CD14-positive monocyte (primary cell): ENCODE results near the gene TMCC1. TPM values are rescaled to one million over a fixed set of nuclear protein-coding genes. Genes with fewer than 3 reads are reported as not detected.

Source experiments
- DNase-seq, 3 donors: peaks; one replicate each; pipeline ENCODE4 v3.0.0-alpha.2; 2011 to 2022
- H2AFZ ChIP-seq: 2 replicates; pipeline ENCODE4 v1.6.0; 2012; ENCODE audit warnings: mild to moderate bottlenecking, low read depth, low read length, inconsistent platforms; ENCODE audit not compliant: insufficient read depth, poor library complexity, severe bottlenecking
- H3K27ac ChIP-seq, 2 donors: 1 replicate in 1 of 2; 2 replicates in 1 of 2; pipeline ENCODE4 v1.5.1; 2012 to 2013; ENCODE audit warnings: low read length in 2 of 2, control low read depth in 1 of 2, inconsistent platforms in 1 of 2, low read depth in 1 of 2, mild to moderate bottlenecking in 1 of 2
- H3K27me3 ChIP-seq, 2 donors: one replicate each; pipeline versions ENCODE4 v1.6.0 to v1.6.1; 2011 to 2013; ENCODE audit warnings: low read length in 2 of 2; ENCODE audit not compliant: control insufficient read depth in 2 of 2, insufficient read depth in 2 of 2
- H3K36me3 ChIP-seq, 2 donors: replicated peaks in 1 of 2; 1 replicate in 1 of 2; 2 replicates in 1 of 2; pipeline versions ENCODE4 v1.5.1 to v1.6.1; 2012 to 2013; ENCODE audit warnings: low read length in 2 of 2, control low read depth in 1 of 2, inconsistent platforms in 1 of 2, mild to moderate bottlenecking in 1 of 2; ENCODE audit not compliant: insufficient read depth in 2 of 2, control insufficient read depth in 1 of 2
- H3K4me1 ChIP-seq, 2 donors: 1 replicate in 1 of 2; 2 replicates in 1 of 2; pipeline versions ENCODE4 v1.5.1 to v1.6.1; 2012 to 2013; ENCODE audit warnings: low read length in 2 of 2, control low read depth in 1 of 2, inconsistent platforms in 1 of 2, mild to moderate bottlenecking in 1 of 2, moderate library complexity in 1 of 2; ENCODE audit not compliant: insufficient read depth in 2 of 2, control insufficient read depth in 1 of 2
- H3K4me2 ChIP-seq: replicated peaks from 2 replicates; pipeline ENCODE3; 2012; ENCODE audit warnings: low read length, moderate library complexity, mild to moderate bottlenecking; ENCODE audit not compliant: poor library complexity, severe bottlenecking; ENCODE audit errors: extremely low read depth
- H3K4me3 ChIP-seq, 3 experiments: fragments of 200-600 bp in 1 of 3; sonication (generic) in 1 of 3; replicated peaks in 1 of 3; 1 replicate in 2 of 3; 2 replicates in 1 of 3; pipeline ENCODE4 v1.5.1; 2011 to 2013; ENCODE audit warnings: low read length in 3 of 3, mild to moderate bottlenecking in 3 of 3, control low read depth in 2 of 3, low read depth in 2 of 3, inconsistent platforms in 1 of 3, moderate library complexity in 1 of 3
- H3K79me2 ChIP-seq: 2 replicates; pipeline ENCODE4 v1.6.0; 2012; ENCODE audit warnings: mild to moderate bottlenecking, control low read depth, inconsistent platforms, low read length, moderate library complexity; ENCODE audit not compliant: insufficient read depth
- H3K9ac ChIP-seq: 2 replicates; pipeline ENCODE4 v1.6.0; 2017; ENCODE audit warnings: low read length, mild to moderate bottlenecking; ENCODE audit not compliant: insufficient read depth, poor library complexity, severe bottlenecking
- H3K9me3 ChIP-seq, 2 donors: replicated peaks in 1 of 2; 1 replicate in 1 of 2; 2 replicates in 1 of 2; pipeline versions ENCODE4 v1.5.1 to v1.6.1; 2012 to 2013; ENCODE audit warnings: low read length in 2 of 2, control low read depth in 1 of 2; ENCODE audit not compliant: control insufficient read depth in 1 of 2, insufficient read depth in 1 of 2
- H4K20me1 ChIP-seq: 2 replicates; pipeline ENCODE4 v1.6.0; 2012; ENCODE audit warnings: mild to moderate bottlenecking, low read length, control low read depth, moderate library complexity; ENCODE audit not compliant: insufficient read depth
- H3K27ac Mint-ChIP-seq, 7 donors: one replicate each; pipeline ENCODE4 v1.8.0; 2020; ENCODE audit warnings: mild to moderate bottlenecking in 7 of 7, mixed read lengths in 7 of 7, moderate library complexity in 6 of 7, inconsistent platforms in 2 of 7
- H3K27me3 Mint-ChIP-seq, 3 donors: one replicate each; pipeline ENCODE4 v1.8.0; 2021 to 2022; ENCODE audit warnings: low read depth in 3 of 3, mild to moderate bottlenecking in 3 of 3, mixed read lengths in 3 of 3, moderate library complexity in 3 of 3, inconsistent platforms in 1 of 3
- H3K36me3 Mint-ChIP-seq, 2 donors: one replicate each; pipeline ENCODE4 v1.8.0; 2020; ENCODE audit warnings: mixed read lengths in 2 of 2, inconsistent platforms in 1 of 2, mild to moderate bottlenecking in 1 of 2
- H3K4me1 Mint-ChIP-seq: one replicate; pipeline ENCODE4 v1.8.0; 2020; ENCODE audit warnings: mild to moderate bottlenecking, mixed read lengths
- H3K4me3 Mint-ChIP-seq, 2 donors: one replicate each; pipeline ENCODE4 v1.8.0; 2020; ENCODE audit warnings: mild to moderate bottlenecking in 2 of 2, mixed read lengths in 2 of 2, moderate library complexity in 1 of 2
- H3K9me3 Mint-ChIP-seq, 7 donors: one replicate each; pipeline ENCODE4 v1.8.0; 2020 to 2022; ENCODE audit warnings: mixed read lengths in 7 of 7, mild to moderate bottlenecking in 6 of 7, moderate library complexity in 6 of 7, inconsistent platforms in 2 of 7
- WGBS: methylation state at CpG from one replicate; pipeline ENCODE4 v1.1.5; 2013; ENCODE audit warnings: missing lambda C conversion rate; ENCODE audit not compliant: insufficient coverage; 5-methylcytosine and 5-hydroxymethylcytosine counted together
- intact Hi-C, 2 donors: fragments of 100-400 bp; cut with micrococcal nuclease; formaldehyde crosslinking; loops; one replicate each; pipeline versions ENCODE4 v1.15.0 to v1.15.1; 2023
- polyA plus RNA-seq, 3 donors: library from polyadenylated mRNA; depleted of rRNA in 1 of 3; unstranded in 2 of 3; stranded (reverse) in 1 of 3; fragments of 300-500 nt in 2 of 3; fragments of >200 nt in 1 of 3; fragmentation: Illumina TruSeq in 2 of 3; gene quantifications; 1 replicate in 2 of 3; 2 replicates in 1 of 3; pipeline ENCODE4 v1.2.3, GENCODE V29; 2012 to 2021
- TF ChIP-seq, protein P1 (sequence below): fragments of 200-600 bp; IDR thresholded peaks from one replicate; pipeline ENCODE4 v1.8.0; 2022; ENCODE audit warnings: antibody characterized with exemption, mild to moderate bottlenecking

The TMCC1 gene
- polyA plus RNA-seq, 3 donors = 5.0 to 10.2 (median 5.0) TPM

DNA sequence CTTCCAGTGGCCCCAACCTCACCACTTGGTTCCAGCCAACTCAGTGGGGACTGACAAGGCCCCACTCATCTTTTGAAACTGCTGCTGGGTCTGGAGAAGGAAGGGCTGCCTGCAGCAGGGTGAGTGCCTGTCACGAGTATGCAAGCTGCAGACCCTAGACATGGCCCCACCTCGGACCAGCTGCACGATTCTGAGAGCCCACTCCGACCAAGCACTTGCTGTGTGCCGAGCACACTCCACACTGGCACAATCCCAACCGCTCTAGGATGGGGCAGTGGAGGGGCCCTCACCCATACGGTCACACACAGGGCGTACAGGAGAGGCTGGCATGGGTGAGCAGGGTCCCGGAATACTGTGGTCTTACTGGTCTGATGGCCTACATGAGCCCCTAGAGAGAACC is 279.1 kb downstream of the TMCC1 start:
- Mint-ChIP-seq H3K9me3 (no peaks in the 10 kb centered on the region), H3K36me3 (peaks cover 0 to 3% of the 10 kb centered on the region in 2 donors), H3K4me1 (peaks cover 66% of the 10 kb centered on the region), H3K27ac (peak overlapping the region in 5 of 7 donors; percentile 25 to 93 (median 92)), H3K27me3 (peaks cover 0 to 1% (median 0%) of the 10 kb centered on the region in 3 donors), H3K4me3 (no peak overlapping the region)
- no peak overlapping the region for H3K9ac ChIP-seq
- no peaks in the 10 kb centered on the region for H3K36me3 ChIP-seq
- peak overlapping the region; percentile 19 to 89 for H3K27ac ChIP-seq
- DNase-seq = no peak
- H3K79me2 ChIP-seq = no peaks in the 10 kb centered on the region
- no peak overlapping the region for H3K4me2 ChIP-seq
- TF ChIP-seq, protein P1, sequence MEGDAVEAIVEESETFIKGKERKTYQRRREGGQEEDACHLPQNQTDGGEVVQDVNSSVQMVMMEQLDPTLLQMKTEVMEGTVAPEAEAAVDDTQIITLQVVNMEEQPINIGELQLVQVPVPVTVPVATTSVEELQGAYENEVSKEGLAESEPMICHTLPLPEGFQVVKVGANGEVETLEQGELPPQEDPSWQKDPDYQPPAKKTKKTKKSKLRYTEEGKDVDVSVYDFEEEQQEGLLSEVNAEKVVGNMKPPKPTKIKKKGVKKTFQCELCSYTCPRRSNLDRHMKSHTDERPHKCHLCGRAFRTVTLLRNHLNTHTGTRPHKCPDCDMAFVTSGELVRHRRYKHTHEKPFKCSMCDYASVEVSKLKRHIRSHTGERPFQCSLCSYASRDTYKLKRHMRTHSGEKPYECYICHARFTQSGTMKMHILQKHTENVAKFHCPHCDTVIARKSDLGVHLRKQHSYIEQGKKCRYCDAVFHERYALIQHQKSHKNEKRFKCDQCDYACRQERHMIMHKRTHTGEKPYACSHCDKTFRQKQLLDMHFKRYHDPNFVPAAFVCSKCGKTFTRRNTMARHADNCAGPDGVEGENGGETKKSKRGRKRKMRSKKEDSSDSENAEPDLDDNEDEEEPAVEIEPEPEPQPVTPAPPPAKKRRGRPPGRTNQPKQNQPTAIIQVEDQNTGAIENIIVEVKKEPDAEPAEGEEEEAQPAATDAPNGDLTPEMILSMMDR = no peak
- no peaks in the 10 kb centered on the region for H4K20me1 ChIP-seq
- peaks cover 69 to 78% of the 10 kb centered on the region in 2 donors for H3K4me1 ChIP-seq
- no peak overlapping the region for H2AFZ ChIP-seq
- H3K4me3 ChIP-seq = peak overlapping the region in 1 of 3 experiments; percentile 23
- intact Hi-C loops = no loop called here
- no peaks in the 10 kb centered on the region for H3K9me3 ChIP-seq
- 96% methylated on average over 8 of the region's 9 CpGs for WGBS
- H3K27me3 ChIP-seq = peaks cover 0 to 3% of the 10 kb centered on the region in 2 donors

DNA sequence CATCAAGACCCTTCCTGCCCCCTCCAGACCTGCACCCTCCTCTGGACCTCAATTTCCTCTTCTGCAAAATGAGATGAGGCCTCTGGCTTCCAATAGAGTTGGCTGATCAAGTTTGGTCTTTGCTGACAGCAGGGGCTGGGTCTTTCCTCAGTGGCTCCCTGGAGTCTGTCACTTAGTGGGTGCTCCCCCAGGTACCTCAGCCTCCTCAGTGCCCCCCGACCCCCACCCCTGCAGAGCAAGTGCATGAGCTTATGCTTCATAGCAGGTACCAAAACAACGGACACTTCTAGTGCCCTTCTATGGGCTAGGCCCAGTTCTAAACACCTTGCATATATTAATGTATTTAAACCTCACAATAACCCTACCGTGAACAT is 280.2 kb downstream of the TMCC1 start:
- H3K9ac ChIP-seq = no peak overlapping the region
- H3K27me3 Mint-ChIP-seq = peaks cover 2 to 10% (median 5%) of the 10 kb centered on the region in 3 donors
- H3K27ac Mint-ChIP-seq = peak overlapping the region in 1 of 7 donors; percentile 74

More for the DNA sequence above, 280.2 kb downstream of the TMCC1 start:
- no peaks in the 10 kb centered on the region for H3K79me2 ChIP-seq
- H3K4me2 ChIP-seq = no peak overlapping the region
- WGBS = no CpG with 5 or more reads among the region's 3 CpGs
- peaks cover 61% of the 10 kb centered on the region for H3K4me1 Mint-ChIP-seq
- DNase-seq = no peak
- no peaks in the 10 kb centered on the region for H3K9me3 Mint-ChIP-seq
- intact Hi-C loops = no loop called here
- H3K36me3 Mint-ChIP-seq = peaks cover 0 to 3% of the 10 kb centered on the region in 2 donors
- H3K27me3 ChIP-seq = peaks cover 0 to 3% of the 10 kb centered on the region in 2 donors
- no peak overlapping the region for H3K4me3 ChIP-seq
- TF ChIP-seq, protein P1 = no peak
- no peak overlapping the region for H2AFZ ChIP-seq
- H3K4me1 ChIP-seq = peaks cover 64 to 74% of the 10 kb centered on the region in 2 donors
- no peaks in the 10 kb centered on the region for H3K9me3 ChIP-seq
- H3K4me3 Mint-ChIP-seq = peak overlapping the region in 1 of 2 donors; percentile 46
- H4K20me1 ChIP-seq = no peaks in the 10 kb centered on the region
- no peak overlapping the region for H3K27ac ChIP-seq
- H3K36me3 ChIP-seq = no peaks in the 10 kb centered on the region
